GM23338 (cell line): ENCODE data around the gene RNF152. TPM values are rescaled to one million over a fixed set of nuclear protein-coding genes. Genes with fewer than 3 reads are reported as not detected.

Experiments
- ATAC-seq: fragments of 200-7000 bp; cut with Tn5 transposase; 3 replicates; pipeline ENCODE4 v1.9.1; 2020
- DNase-seq: peaks from one replicate; pipeline ENCODE4 v3.0.0-alpha.2; 2015; ENCODE audit warnings: low spot score
- H2AFZ ChIP-seq: fragments of 200-600 bp; sonication (generic); 2 replicates; pipeline ENCODE4 v1.8.0; 2016; ENCODE audit warnings: antibody characterized with exemption, mild to moderate bottlenecking, moderate library complexity
- H3F3A ChIP-seq: fragments of 200-600 bp; sonication (generic); replicated peaks from 2 replicates; pipeline ENCODE4 v1.8.0; 2017; ENCODE audit warnings: antibody characterized with exemption, mixed run types, low read depth
- H3K27ac ChIP-seq: fragments of 200-600 bp; sonication (generic); 2 replicates; pipeline ENCODE4 v1.6.1; 2016; ENCODE audit warnings: low read depth
- H3K27me3 ChIP-seq: fragments of 200-600 bp; sonication (generic); 2 replicates; pipeline ENCODE4 v1.8.0; 2016; ENCODE audit warnings: mild to moderate bottlenecking, mixed run types, moderate library complexity; ENCODE audit not compliant: insufficient read depth
- H3K36me3 ChIP-seq: fragments of 200-600 bp; sonication (generic); 2 replicates; pipeline ENCODE4 v1.8.0; 2016; ENCODE audit warnings: mild to moderate bottlenecking; ENCODE audit not compliant: insufficient read depth
- H3K4me1 ChIP-seq: fragments of 200-600 bp; sonication (generic); 2 replicates; pipeline ENCODE4 v1.8.0; 2016; ENCODE audit warnings: mild to moderate bottlenecking, moderate library complexity; ENCODE audit not compliant: insufficient read depth
- H3K4me2 ChIP-seq: fragments of 200-600 bp; sonication (generic); 2 replicates; pipeline ENCODE4 v1.7.1; 2017; ENCODE audit warnings: mixed run types
- H3K4me3 ChIP-seq: fragments of 200-600 bp; sonication (generic); 2 replicates; pipeline ENCODE4 v1.6.1; 2016; ENCODE audit warnings: mixed run types
- H3K79me2 ChIP-seq: fragments of 200-600 bp; sonication (generic); replicated peaks from 2 replicates; pipeline ENCODE4 v1.8.0; 2017; ENCODE audit warnings: mild to moderate bottlenecking; ENCODE audit not compliant: insufficient read depth
- H3K9me2 ChIP-seq: fragments of 200-600 bp; sonication (generic); 2 replicates; pipeline ENCODE4 v1.8.0; 2017; ENCODE audit not compliant: insufficient read depth
- H4K20me1 ChIP-seq: fragments of 200-600 bp; sonication (generic); replicated peaks from 2 replicates; pipeline ENCODE4 v1.8.0; 2017; ENCODE audit warnings: mild to moderate bottlenecking; ENCODE audit not compliant: insufficient read depth
- H3K27ac Mint-ChIP-seq: 2 replicates; pipeline ENCODE4 v1.8.0; 2020; ENCODE audit warnings: inconsistent platforms, mild to moderate bottlenecking, moderate library complexity, mixed read lengths
- H3K27me3 Mint-ChIP-seq: 3 replicates; pipeline ENCODE4 v1.8.0; 2022; ENCODE audit warnings: low read depth, mild to moderate bottlenecking, moderate library complexity, mixed read lengths, inconsistent platforms; ENCODE audit not compliant: insufficient read depth, poor library complexity
- H3K36me3 Mint-ChIP-seq: 3 replicates; pipeline ENCODE4 v1.8.0; 2021; ENCODE audit warnings: low read depth, mild to moderate bottlenecking, inconsistent platforms, moderate library complexity, mixed read lengths
- H3K4me1 Mint-ChIP-seq: 3 replicates; pipeline ENCODE4 v1.8.0; 2020; ENCODE audit warnings: mild to moderate bottlenecking, inconsistent platforms, mixed read lengths
- H3K4me3 Mint-ChIP-seq: 3 replicates; pipeline ENCODE4 v1.8.0; 2021; ENCODE audit warnings: moderate library complexity, mild to moderate bottlenecking, inconsistent platforms, mixed read lengths
- H3K9me3 Mint-ChIP-seq: 3 replicates; pipeline ENCODE4 v1.8.0; 2020; ENCODE audit warnings: moderate library complexity, mild to moderate bottlenecking, inconsistent platforms, mixed read lengths
- CREB1 ChIP-seq: fragments of 250-450 bp; sonication (Bioruptor Pico); IDR thresholded peaks from 2 replicates; pipeline ENCODE4 v1.5.0; 2020; ENCODE audit warnings: low read depth, mild to moderate bottlenecking, moderate library complexity
- ETS1 ChIP-seq: IDR thresholded peaks from 2 replicates; pipeline ENCODE4 v1.6.1; 2016; ENCODE audit warnings: antibody characterized with exemption
- EZH2 ChIP-seq: fragments of 200-600 bp; sonication (generic); IDR thresholded peaks from one replicate; pipeline ENCODE4 v1.8.0; 2017; ENCODE audit warnings: antibody characterized with exemption, mild to moderate bottlenecking, low read depth; ENCODE audit not compliant: unreplicated experiment
- EZH2phosphoT487 ChIP-seq: fragments of 200-600 bp; sonication (generic); IDR thresholded peaks from one replicate; pipeline ENCODE4 v1.8.1; 2018; ENCODE audit warnings: antibody characterized with exemption; ENCODE audit not compliant: unreplicated experiment
- JUNB ChIP-seq: IDR thresholded peaks from one replicate; pipeline ENCODE4 v1.6.1; 2016; ENCODE audit warnings: antibody characterized with exemption; ENCODE audit not compliant: unreplicated experiment
- NANOG ChIP-seq: IDR thresholded peaks from 2 replicates; pipeline ENCODE4 v1.6.1; 2016; ENCODE audit warnings: antibody characterized with exemption, borderline replicate concordance
- POLR2AphosphoS5 ChIP-seq: IDR thresholded peaks from 2 replicates; pipeline ENCODE4 v1.6.1; 2016; ENCODE audit warnings: antibody characterized with exemption, low read depth
- STAT1 ChIP-seq: IDR thresholded peaks from one replicate; pipeline ENCODE4 v1.6.1; 2016; ENCODE audit warnings: antibody characterized with exemption; ENCODE audit not compliant: unreplicated experiment
- ZNF331 ChIP-seq: fragments of 250-450 bp; sonication (Bioruptor Pico); IDR thresholded peaks from 2 replicates; pipeline ENCODE4 v1.5.0; 2020; ENCODE audit warnings: low read depth, mild to moderate bottlenecking, moderate library complexity
- polyA plus RNA-seq: library from polyadenylated mRNA; unstranded; fragments of >200 nt; fragmentation: Nextera tagmentation; extraction: Ambion mirVana; gene quantifications from 2 replicates; pipeline ENCODE4 v1.2.1, GENCODE V29; 2016
- total RNA-seq: library from RNA; depleted of rRNA; stranded (reverse); fragments of >200 nt; shearing (Covaris generic); gene quantifications from 2 replicates; pipeline ENCODE4 v1.2.3, GENCODE V29; 2014
- TF ChIP-seq, protein P1 (sequence below): fragments of 250-450 bp; sonication (Bioruptor Pico); IDR thresholded peaks from 2 replicates; pipeline ENCODE4 v1.5.0; 2020; ENCODE audit warnings: mild to moderate bottlenecking, moderate library complexity

RNF152 gene
- total and polyA plus RNA-seq, 2 experiments from 2014 or later = 1.2 to 2.9 TPM

GRCh38 chr18:61803393-61803792 lies 89.4 kb downstream of the RNF152 start:
- H3K27me3 ChIP-seq = no peaks in the 10 kb centered on the region
- TF ChIP-seq EZH2phosphoT487 (no peak), JUNB (no peak), ETS1 (no peak), ZNF331 (CRISPR knock-in tag) (no peak)
- Mint-ChIP-seq H3K36me3 (no peaks in the 10 kb centered on the region), H3K27ac (no peak overlapping the region; the same call in 1 of the 2 replicates), H3K9me3 (no peaks in the 10 kb centered on the region), H3K27me3 (peaks cover 5% of the 10 kb centered on the region), H3K4me3 (no peak overlapping the region), H3K4me1 (peaks cover 19% of the 10 kb centered on the region; the same call in 2 of the 3 replicates)
- ATAC-seq (peak; percentile 42), DNase-seq (peak; percentile 28)
- H4K20me1 ChIP-seq = no peaks in the 10 kb centered on the region
- no peak overlapping the region for H3K4me3 ChIP-seq
- peak overlapping the region; percentile 66 for H2AFZ ChIP-seq
- H3K79me2 ChIP-seq = no peaks in the 10 kb centered on the region
- H3K4me2 ChIP-seq = peak overlapping the region; percentile 47; the same call in 1 of the 2 replicates
- no peaks in the 10 kb centered on the region for H3K36me3 ChIP-seq
- no peaks in the 10 kb centered on the region for H3F3A ChIP-seq
- H3K4me1 ChIP-seq = peaks cover 19% of the 10 kb centered on the region
- H3K27ac ChIP-seq = no peak overlapping the region
- H3K9me2 ChIP-seq = no peaks in the 10 kb centered on the region; the same call in 1 of the 2 replicates

DNA sequence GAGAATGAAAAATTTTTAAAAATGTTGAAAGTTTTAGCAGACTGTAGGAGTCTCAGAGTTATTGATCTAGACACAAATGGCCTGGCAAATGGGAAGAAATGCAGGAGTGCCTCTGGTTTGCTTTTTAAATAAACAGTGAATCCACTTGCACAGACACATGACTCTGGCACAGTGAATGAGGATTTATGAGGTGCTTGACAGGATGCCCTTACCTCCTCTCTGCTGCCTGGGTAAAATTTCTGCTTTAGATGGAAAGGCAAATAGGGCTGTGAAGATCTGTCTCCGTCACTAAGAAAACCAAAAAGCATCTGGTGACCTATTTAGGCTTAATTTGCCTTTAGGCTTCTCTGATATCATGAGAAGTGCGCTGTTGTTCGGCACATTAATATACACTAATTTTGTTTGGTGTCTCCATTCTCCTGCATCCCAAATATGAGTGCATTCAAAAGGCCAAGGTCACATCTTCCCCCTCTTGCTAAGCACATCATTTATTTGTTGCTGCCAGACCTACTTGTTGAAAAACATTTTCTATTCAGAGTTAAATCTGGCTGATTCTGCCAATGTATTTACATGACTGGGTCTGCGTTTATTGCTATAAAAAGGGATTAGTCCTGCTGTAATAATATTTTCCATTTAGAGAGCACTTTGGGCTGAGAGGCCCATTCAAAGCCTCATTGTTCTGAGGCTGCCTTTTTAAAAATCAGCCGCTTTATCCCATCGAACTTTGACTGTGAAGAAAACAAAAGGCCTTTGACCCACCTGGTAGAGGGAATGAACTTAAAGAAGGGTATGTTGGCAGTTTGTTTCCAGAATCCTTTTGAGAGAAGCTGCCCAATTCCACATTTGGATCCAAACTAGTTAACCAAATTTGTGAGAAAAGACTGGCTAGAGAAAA lies 94.9 kb downstream of the RNF152 start:
- Histone ChIP-seq H3K27ac (no peak overlapping the region), H3K4me2 (no peak overlapping the region), H3K4me3 (no peak overlapping the region), H4K20me1 (no peaks in the 10 kb centered on the region), H3K27me3 (no peaks in the 10 kb centered on the region), H3K4me1 (peaks cover 7% of the 10 kb centered on the region; the same call in 1 of the 2 replicates), H3K36me3 (no peaks in the 10 kb centered on the region), H3K9me2 (no peaks in the 10 kb centered on the region), H2AFZ (no peak overlapping the region), H3K79me2 (no peaks in the 10 kb centered on the region), H3F3A (no peaks in the 10 kb centered on the region)
- DNase-seq (no peak), ATAC-seq (no peak)
- H3K9me3 Mint-ChIP-seq = no peaks in the 10 kb centered on the region; the same call in 2 of the 3 replicates
- H3K4me1 Mint-ChIP-seq = peaks cover 19% of the 10 kb centered on the region; the same call in 2 of the 3 replicates
- peaks cover 7% of the 10 kb centered on the region for H3K27me3 Mint-ChIP-seq
- H3K27ac Mint-ChIP-seq = no peak overlapping the region
- no peaks in the 10 kb centered on the region for H3K36me3 Mint-ChIP-seq
- no peak overlapping the region for H3K4me3 Mint-ChIP-seq
- TF ChIP-seq NANOG (no peak), CREB1 (no peak), STAT1 (no peak), EZH2phosphoT487 (no peak), ETS1 (no peak), ZNF331 (CRISPR knock-in tag) (no peak), EZH2 (no peak), POLR2AphosphoS5 (no peak)
- TF ChIP-seq, protein P1, sequence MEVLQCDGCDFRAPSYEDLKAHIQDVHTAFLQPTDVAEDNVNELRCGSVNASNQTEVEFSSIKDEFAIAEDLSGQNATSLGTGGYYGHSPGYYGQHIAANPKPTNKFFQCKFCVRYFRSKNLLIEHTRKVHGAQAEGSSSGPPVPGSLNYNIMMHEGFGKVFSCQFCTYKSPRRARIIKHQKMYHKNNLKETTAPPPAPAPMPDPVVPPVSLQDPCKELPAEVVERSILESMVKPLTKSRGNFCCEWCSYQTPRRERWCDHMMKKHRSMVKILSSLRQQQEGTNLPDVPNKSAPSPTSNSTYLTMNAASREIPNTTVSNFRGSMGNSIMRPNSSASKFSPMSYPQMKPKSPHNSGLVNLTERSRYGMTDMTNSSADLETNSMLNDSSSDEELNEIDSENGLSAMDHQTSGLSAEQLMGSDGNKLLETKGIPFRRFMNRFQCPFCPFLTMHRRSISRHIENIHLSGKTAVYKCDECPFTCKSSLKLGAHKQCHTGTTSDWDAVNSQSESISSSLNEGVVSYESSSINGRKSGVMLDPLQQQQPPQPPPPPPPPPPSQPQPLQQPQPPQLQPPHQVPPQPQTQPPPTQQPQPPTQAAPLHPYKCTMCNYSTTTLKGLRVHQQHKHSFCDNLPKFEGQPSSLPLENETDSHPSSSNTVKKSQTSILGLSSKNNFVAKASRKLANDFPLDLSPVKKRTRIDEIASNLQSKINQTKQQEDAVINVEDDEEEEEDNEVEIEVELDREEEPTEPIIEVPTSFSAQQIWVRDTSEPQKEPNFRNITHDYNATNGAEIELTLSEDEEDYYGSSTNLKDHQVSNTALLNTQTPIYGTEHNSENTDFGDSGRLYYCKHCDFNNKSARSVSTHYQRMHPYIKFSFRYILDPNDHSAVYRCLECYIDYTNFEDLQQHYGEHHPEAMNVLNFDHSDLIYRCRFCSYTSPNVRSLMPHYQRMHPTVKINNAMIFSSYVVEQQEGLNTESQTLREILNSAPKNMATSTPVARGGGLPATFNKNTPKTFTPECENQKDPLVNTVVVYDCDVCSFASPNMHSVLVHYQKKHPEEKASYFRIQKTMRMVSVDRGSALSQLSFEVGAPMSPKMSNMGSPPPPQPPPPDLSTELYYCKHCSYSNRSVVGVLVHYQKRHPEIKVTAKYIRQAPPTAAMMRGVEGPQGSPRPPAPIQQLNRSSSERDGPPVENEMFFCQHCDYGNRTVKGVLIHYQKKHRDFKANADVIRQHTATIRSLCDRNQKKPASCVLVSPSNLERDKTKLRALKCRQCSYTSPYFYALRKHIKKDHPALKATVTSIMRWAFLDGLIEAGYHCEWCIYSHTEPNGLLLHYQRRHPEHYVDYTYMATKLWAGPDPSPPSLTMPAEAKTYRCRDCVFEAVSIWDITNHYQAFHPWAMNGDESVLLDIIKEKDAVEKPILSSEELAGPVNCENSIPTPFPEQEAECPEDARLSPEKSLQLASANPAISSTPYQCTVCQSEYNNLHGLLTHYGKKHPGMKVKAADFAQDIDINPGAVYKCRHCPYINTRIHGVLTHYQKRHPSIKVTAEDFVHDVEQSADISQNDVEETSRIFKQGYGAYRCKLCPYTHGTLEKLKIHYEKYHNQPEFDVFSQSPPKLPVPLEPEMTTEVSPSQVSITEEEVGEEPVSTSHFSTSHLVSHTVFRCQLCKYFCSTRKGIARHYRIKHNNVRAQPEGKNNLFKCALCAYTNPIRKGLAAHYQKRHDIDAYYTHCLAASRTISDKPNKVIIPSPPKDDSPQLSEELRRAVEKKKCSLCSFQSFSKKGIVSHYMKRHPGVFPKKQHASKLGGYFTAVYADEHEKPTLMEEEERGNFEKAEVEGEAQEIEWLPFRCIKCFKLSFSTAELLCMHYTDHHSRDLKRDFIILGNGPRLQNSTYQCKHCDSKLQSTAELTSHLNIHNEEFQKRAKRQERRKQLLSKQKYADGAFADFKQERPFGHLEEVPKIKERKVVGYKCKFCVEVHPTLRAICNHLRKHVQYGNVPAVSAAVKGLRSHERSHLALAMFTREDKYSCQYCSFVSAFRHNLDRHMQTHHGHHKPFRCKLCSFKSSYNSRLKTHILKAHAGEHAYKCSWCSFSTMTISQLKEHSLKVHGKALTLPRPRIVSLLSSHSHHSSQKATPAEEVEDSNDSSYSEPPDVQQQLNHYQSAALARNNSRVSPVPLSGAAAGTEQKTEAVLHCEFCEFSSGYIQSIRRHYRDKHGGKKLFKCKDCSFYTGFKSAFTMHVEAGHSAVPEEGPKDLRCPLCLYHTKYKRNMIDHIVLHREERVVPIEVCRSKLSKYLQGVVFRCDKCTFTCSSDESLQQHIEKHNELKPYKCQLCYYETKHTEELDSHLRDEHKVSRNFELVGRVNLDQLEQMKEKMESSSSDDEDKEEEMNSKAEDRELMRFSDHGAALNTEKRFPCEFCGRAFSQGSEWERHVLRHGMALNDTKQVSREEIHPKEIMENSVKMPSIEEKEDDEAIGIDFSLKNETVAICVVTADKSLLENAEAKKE (CRISPR knock-in tag) = no peak
